ENCODE measurements around the gene SND1. TPM values are rescaled to one million over a fixed set of nuclear protein-coding genes. Genes with fewer than 3 reads are reported as not detected.

SND1 gene
- total and polyA plus RNA-seq, 7 experiments from 2014 or later: 68.6 to 253 (median 137) TPM

DNA sequence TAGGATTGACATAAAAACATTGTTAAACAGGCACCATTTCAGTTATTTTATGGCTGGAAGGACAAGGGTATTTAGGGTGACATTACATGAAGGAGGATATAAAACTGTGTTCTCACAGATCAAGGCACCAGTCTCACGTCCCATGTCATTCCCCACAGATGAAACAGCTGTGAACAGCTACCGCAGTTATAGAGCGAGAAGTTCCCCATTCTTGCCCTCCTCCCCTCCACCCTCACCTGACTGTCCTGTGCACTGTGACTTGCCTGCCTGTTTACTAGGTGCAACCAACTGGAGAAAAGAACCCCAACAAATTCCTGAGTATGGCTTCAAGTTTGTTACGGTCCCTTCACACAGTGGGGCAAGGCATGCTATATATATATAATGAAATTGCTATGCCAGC lies 141.6 kb downstream of the SND1 start:
- peak; percentile 41 for ATAC-seq
- H3K27ac Mint-ChIP-seq: no peak overlapping the region
- no peaks in the 10 kb centered on the region for H3K27me3 ChIP-seq (ENCODE audit: control insufficient read depth in 2 of 2, insufficient read depth in 2 of 2, low read length in 2 of 2)
- no peak for DNase-seq
- H3K4me3 Mint-ChIP-seq: no peak overlapping the region
- CTCF ChIA-PET: interaction anchor here (2.0 to 2.2 kb wide), 2 partner anchors 10 to 14 kb away, joined by 5 to 6 read pairs; no protein-coding TSS in a partner anchor
- H3K27ac ChIP-seq (ENCODE audit: low read depth, low read length): no peak overlapping the region
- intact Hi-C loops (cut with micrococcal nuclease): loop anchor here in 1 of 2 donors (2.0 kb wide), 1 partner anchor 85 kb away; no protein-coding TSS in a partner anchor
- H3K27me3 Mint-ChIP-seq: no peaks in the 10 kb centered on the region
- POLR2A ChIA-PET: no interaction called here
- H3K9me3 ChIP-seq (ENCODE audit: control insufficient read depth in 2 of 3, low read length in 3 of 3): no peaks in the 10 kb centered on the region
- peaks cover 1 to 48% (median 3%) of the 10 kb centered on the region in 5 donors for H3K36me3 Mint-ChIP-seq
- H3K36me3 ChIP-seq (ENCODE audit: control insufficient read depth in 2 of 3, insufficient read depth in 3 of 3, low read length in 3 of 3): no peaks in the 10 kb centered on the region
- H3K4me1 Mint-ChIP-seq: peaks cover 5 to 62% (median 51%) of the 10 kb centered on the region in 7 donors
- no peak overlapping the region for H3K4me3 ChIP-seq (ENCODE audit: low read length)
- H3K9me3 Mint-ChIP-seq: peaks cover 0 to 2% (median 0%) of the 10 kb centered on the region in 11 donors
- H3K4me1 ChIP-seq (ENCODE audit: control insufficient read depth in 2 of 2, insufficient read depth in 2 of 2, low read length in 2 of 2): no peaks in the 10 kb centered on the region

DNA sequence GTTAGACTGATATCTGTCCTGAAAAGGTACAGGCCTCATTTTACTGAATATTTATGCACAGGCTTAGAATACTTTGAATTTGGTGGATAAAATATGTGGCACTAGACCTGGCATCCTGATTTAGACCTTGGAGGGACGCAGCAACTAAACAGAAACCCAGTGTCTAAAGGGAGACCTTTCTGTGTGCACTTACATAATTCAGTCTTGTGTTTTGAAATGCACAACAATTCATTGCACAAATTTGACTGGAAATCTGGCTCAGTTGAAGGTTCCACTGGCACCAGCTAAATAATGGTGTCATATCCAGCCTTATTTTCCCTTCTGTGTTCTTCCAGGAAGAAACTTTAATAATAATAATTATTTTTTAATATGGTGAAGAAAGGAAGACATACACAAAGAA lies 142.1 kb downstream of the SND1 start:
- Mint-ChIP-seq H3K27ac (no peak overlapping the region), H3K9me3 (peaks cover 0 to 2% (median 0%) of the 10 kb centered on the region in 11 donors), H3K27me3 (no peaks in the 10 kb centered on the region), H3K36me3 (peaks cover 0 to 42% (median 3%) of the 10 kb centered on the region in 5 donors), H3K4me3 (no peak overlapping the region), H3K4me1 (peaks cover 2 to 60% (median 45%) of the 10 kb centered on the region in 7 donors)
- Histone ChIP-seq H3K36me3 (ENCODE audit: control insufficient read depth in 2 of 3, insufficient read depth in 3 of 3, low read length in 3 of 3) (no peaks in the 10 kb centered on the region), H3K4me3 (ENCODE audit: low read length) (no peak overlapping the region), H3K9me3 (ENCODE audit: control insufficient read depth in 2 of 3, low read length in 3 of 3) (no peaks in the 10 kb centered on the region), H3K4me1 (ENCODE audit: control insufficient read depth in 2 of 2, insufficient read depth in 2 of 2, low read length in 2 of 2) (peaks cover 0 to 3% of the 10 kb centered on the region in 2 donors), H3K27me3 (ENCODE audit: control insufficient read depth in 2 of 2, insufficient read depth in 2 of 2, low read length in 2 of 2) (no peaks in the 10 kb centered on the region), H3K27ac (ENCODE audit: low read depth, low read length) (no peak overlapping the region)
- ATAC-seq: no peak
- no peak for DNase-seq
- intact Hi-C loops (cut with micrococcal nuclease): no loop called here
- POLR2A ChIA-PET: no interaction called here
- CTCF ChIA-PET: interaction anchor here (1.2 kb wide), 1 partner anchor 16 kb away, joined by 3 read pairs; no protein-coding TSS in a partner anchor

DNA sequence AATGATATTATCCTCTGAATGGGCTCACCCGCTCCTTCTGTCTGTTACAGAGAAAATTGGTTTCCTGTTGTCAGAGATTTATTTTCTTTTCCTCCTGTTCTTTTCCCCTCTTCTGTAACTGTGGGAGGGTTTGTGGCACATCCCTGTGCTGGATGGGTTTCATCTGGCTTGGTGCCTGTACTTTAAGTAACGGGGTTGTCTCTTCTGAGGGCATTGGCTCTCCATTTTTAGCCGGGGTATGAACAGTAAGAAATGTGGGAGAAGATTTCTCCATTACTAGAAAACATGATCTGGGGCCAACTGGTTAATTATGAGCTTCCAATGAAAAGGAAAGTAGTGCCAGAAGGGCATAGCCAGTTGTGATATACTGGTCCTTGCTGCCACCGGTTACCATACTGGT lies 142.6 kb downstream of the SND1 start:
- peaks cover 0 to 2% (median 0%) of the 10 kb centered on the region in 11 donors for H3K9me3 Mint-ChIP-seq
- CTCF ChIA-PET: interaction anchor here (1.2 kb wide), 1 partner anchor 16 kb away, joined by 3 read pairs; no protein-coding TSS in a partner anchor

DNA sequence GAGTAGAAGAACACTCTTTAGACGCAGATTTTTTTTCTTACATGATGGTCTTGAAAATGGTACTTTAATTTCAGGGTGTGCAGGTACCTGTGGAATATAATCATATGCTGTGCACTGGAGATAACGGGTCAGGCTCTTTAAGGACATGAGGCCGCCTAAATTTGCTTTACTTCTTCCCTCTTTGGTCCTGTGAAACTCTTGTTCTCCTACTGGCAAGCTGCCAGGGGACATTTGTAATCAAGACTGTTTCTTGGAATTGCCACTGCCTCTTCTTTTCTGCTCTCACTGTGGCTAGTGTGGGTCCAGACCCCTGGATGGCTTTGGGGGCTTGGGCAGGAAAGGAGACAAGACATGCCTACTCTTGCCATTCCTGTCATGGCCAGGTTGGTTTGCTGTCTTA lies 146.0 kb downstream of the SND1 start:
- H3K4me3 ChIP-seq (ENCODE audit: low read length): no peak overlapping the region
- no peaks in the 10 kb centered on the region for H3K36me3 ChIP-seq (ENCODE audit: control insufficient read depth in 2 of 3, insufficient read depth in 3 of 3, low read length in 3 of 3)
- ATAC-seq: no peak
- Mint-ChIP-seq H3K9me3 (no peaks in the 10 kb centered on the region), H3K27ac (no peak overlapping the region), H3K4me3 (no peak overlapping the region), H3K36me3 (peaks cover 0 to 17% (median 3%) of the 10 kb centered on the region in 5 donors), H3K27me3 (no peaks in the 10 kb centered on the region), H3K4me1 (peaks cover 12 to 39% (median 28%) of the 10 kb centered on the region in 7 donors)
- POLR2A ChIA-PET: interaction anchor here (0.7 kb wide), 1 partner anchor 103 kb away, joined by 4 read pairs; no protein-coding TSS in a partner anchor
- H3K4me1 ChIP-seq (ENCODE audit: control insufficient read depth in 2 of 2, insufficient read depth in 2 of 2, low read length in 2 of 2): peaks cover 3 to 15% of the 10 kb centered on the region in 2 donors
- no peak for DNase-seq
- H3K27me3 ChIP-seq (ENCODE audit: control insufficient read depth in 2 of 2, insufficient read depth in 2 of 2, low read length in 2 of 2): no peaks in the 10 kb centered on the region
- CTCF ChIA-PET: no interaction called here
- no peaks in the 10 kb centered on the region for H3K9me3 ChIP-seq (ENCODE audit: control insufficient read depth in 2 of 3, low read length in 3 of 3)
- intact Hi-C loops (cut with micrococcal nuclease): no loop called here
- H3K27ac ChIP-seq (ENCODE audit: low read depth, low read length): no peak overlapping the region

More for the DNA sequence above, 142.6 kb downstream of the SND1 start:
- no peak overlapping the region for H3K4me3 ChIP-seq (ENCODE audit: low read length)
- H3K36me3 Mint-ChIP-seq: peaks cover 0 to 39% (median 3%) of the 10 kb centered on the region in 5 donors
- H3K36me3 ChIP-seq (ENCODE audit: control insufficient read depth in 2 of 3, insufficient read depth in 3 of 3, low read length in 3 of 3): no peaks in the 10 kb centered on the region
- intact Hi-C loops (cut with micrococcal nuclease): no loop called here
- no peaks in the 10 kb centered on the region for H3K27me3 Mint-ChIP-seq
- DNase-seq (no peak), ATAC-seq (no peak)
- no peaks in the 10 kb centered on the region for H3K27me3 ChIP-seq (ENCODE audit: control insufficient read depth in 2 of 2, insufficient read depth in 2 of 2, low read length in 2 of 2)
- no peak overlapping the region for H3K27ac ChIP-seq (ENCODE audit: low read depth, low read length)
- no peak overlapping the region for H3K27ac Mint-ChIP-seq
- POLR2A ChIA-PET: no interaction called here
- H3K9me3 ChIP-seq (ENCODE audit: control insufficient read depth in 2 of 3, low read length in 3 of 3): no peaks in the 10 kb centered on the region
- peak overlapping the region in 1 of 10 donors; percentile 3 for H3K4me3 Mint-ChIP-seq
- peaks cover 2 to 57% (median 45%) of the 10 kb centered on the region in 7 donors for H3K4me1 Mint-ChIP-seq
- H3K4me1 ChIP-seq (ENCODE audit: control insufficient read depth in 2 of 2, insufficient read depth in 2 of 2, low read length in 2 of 2): peaks cover 0 to 3% of the 10 kb centered on the region in 2 donors

DNA sequence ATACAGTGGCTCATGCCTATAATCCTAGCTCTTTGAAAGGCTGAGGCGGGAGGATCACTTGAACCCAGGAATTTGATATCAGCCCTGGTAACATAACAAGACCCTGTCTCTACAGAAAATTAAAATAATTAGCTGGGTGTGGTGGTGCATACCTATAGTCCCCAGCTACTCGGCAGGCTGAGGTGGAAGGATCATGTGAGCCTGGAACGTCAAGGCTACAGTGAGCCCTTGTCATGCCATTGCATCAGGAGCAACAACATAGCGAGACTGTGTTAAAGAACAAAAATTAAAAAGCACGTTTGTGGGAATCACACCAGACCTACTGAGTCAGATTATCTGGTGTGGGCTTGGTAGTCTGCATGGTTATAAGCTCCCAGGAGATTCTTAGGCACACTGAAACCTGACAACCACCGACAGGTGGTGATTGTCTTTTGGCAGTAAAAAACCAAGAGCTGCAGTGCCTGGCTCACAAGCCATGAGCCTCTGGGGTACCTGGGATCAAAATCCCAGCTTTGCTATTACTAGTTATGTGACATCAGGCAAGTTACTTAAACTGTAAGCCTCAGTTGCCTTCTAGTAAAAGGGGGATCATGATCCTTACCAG lies 146.9 kb downstream of the SND1 start:
- ChIA-PET POLR2A (no interaction called here), CTCF (no interaction called here)
- no peak overlapping the region for H3K4me3 ChIP-seq (ENCODE audit: low read length)
- Mint-ChIP-seq H3K9me3 (no peaks in the 10 kb centered on the region), H3K4me1 (peaks cover 12 to 32% (median 24%) of the 10 kb centered on the region in 7 donors), H3K4me3 (no peak overlapping the region), H3K27ac (no peak overlapping the region), H3K36me3 (peaks cover 0 to 12% (median 3%) of the 10 kb centered on the region in 5 donors), H3K27me3 (no peaks in the 10 kb centered on the region)
- H3K4me1 ChIP-seq (ENCODE audit: control insufficient read depth in 2 of 2, insufficient read depth in 2 of 2, low read length in 2 of 2): peaks cover 3 to 15% of the 10 kb centered on the region in 2 donors
- no peaks in the 10 kb centered on the region for H3K9me3 ChIP-seq (ENCODE audit: control insufficient read depth in 2 of 3, low read length in 3 of 3)
- intact Hi-C loops (cut with micrococcal nuclease): no loop called here
- H3K27me3 ChIP-seq (ENCODE audit: control insufficient read depth in 2 of 2, insufficient read depth in 2 of 2, low read length in 2 of 2): no peaks in the 10 kb centered on the region
- DNase-seq (no peak), ATAC-seq (no peak)
- no peak overlapping the region for H3K27ac ChIP-seq (ENCODE audit: low read depth, low read length)
- H3K36me3 ChIP-seq (ENCODE audit: control insufficient read depth in 2 of 3, insufficient read depth in 3 of 3, low read length in 3 of 3): no peaks in the 10 kb centered on the region

DNA sequence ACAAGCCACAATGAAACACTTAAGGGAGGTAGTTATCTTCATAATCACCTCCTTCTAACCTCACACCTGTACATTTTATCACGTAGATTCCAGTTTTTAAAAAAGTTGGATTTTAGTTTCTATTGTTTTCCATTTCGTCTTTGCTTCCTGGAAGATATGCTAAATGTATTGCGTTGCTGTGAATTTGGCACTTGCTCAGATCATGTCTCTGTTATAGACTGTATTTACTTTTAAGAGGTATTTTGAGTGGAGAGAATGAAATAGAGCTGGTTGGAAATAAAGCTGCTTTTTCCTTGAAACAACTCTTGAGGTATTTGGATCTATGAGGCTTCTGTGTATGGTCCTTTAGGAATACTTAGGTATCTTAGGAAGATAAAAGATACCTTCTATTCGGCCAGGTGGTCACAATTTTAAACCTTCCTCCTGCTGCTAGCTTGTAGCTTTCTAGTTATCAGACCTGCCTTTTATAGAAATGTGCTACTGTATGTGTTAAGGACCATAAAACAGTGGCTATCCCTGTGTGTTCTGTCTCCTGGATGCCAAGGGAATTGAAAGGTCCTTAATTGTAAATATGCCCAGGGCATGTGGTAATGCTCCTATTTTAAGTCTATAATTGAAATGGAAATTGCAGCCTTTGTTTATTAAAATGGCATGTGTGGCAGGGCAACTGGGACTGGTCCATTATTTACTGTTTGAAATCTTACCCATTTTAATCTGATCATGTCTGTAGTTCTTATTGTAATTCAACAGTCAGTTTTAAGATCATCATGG lies 147.7 kb downstream of the SND1 start:
- no peaks in the 10 kb centered on the region for H3K27me3 Mint-ChIP-seq
- ATAC-seq (no peak), DNase-seq (no peak)
- no peak overlapping the region for H3K27ac Mint-ChIP-seq
- H3K4me1 Mint-ChIP-seq: peaks cover 12 to 28% (median 20%) of the 10 kb centered on the region in 7 donors
- no peaks in the 10 kb centered on the region for H3K9me3 ChIP-seq (ENCODE audit: control insufficient read depth in 2 of 3, low read length in 3 of 3)
- CTCF ChIA-PET: interaction anchor here (0.6 kb wide), 2 partner anchors 9 to 1831 kb away, joined by 3 read pairs; no protein-coding TSS in a partner anchor
- peaks cover 3 to 15% of the 10 kb centered on the region in 2 donors for H3K4me1 ChIP-seq (ENCODE audit: control insufficient read depth in 2 of 2, insufficient read depth in 2 of 2, low read length in 2 of 2)
- H3K4me3 ChIP-seq (ENCODE audit: low read length): no peak overlapping the region
- H3K27ac ChIP-seq (ENCODE audit: low read depth, low read length): no peak overlapping the region
- no peaks in the 10 kb centered on the region for H3K36me3 ChIP-seq (ENCODE audit: control insufficient read depth in 2 of 3, insufficient read depth in 3 of 3, low read length in 3 of 3)
- H3K36me3 Mint-ChIP-seq: peaks cover 0 to 12% (median 3%) of the 10 kb centered on the region in 5 donors
- no peak overlapping the region for H3K4me3 Mint-ChIP-seq
- H3K27me3 ChIP-seq (ENCODE audit: control insufficient read depth in 2 of 2, insufficient read depth in 2 of 2, low read length in 2 of 2): no peaks in the 10 kb centered on the region
- no peaks in the 10 kb centered on the region for H3K9me3 Mint-ChIP-seq
- intact Hi-C loops (cut with micrococcal nuclease): no loop called here
- POLR2A ChIA-PET: no interaction called here
